NK-92 (cell line): ENCODE measurements around the gene EOMES.
"Not testable (repeated sequence)": the region's sequence is repeated elsewhere in the genome, so short reads cannot be mapped to it uniquely, and the experiment has no call there.

Experiments used
- DNase-seq: peaks from one replicate; lab custom pipeline; 2025; ENCODE audit not compliant: unreplicated experiment; lab: John Stamatoyannopoulos, UW

Gene EOMES

GRCh38 chr3:27721717-27722564, at the start of gene EOMES:
Gene EOMES, minus strand, starts transcription at chr3:27722323. Its CDS starts 29 bp downstream, at chr3:27722294.
- DNase-seq = no peak

DNA sequence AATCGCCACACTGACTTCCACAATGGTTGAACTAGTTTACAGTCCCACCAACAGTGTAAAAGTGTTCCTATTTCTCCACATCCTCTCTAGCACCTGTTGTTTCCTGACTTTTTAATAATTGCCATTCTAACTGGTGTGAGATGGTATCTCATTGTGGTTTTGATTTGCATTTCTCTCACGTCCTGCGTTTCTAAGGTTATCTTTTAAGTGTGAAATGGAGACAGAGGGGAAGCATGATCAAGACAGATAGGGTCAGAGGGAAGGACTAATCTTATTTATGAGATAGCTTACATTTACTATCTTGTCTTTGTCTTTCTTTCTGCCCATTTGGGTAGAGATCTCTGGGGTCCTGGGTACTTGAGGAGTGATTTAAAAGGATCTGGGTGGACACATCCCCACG, 48.3 kb upstream of the EOMES start:
- not testable (repeated sequence) for DNase-seq

- no peak for DNase-seq
Observed at GRCh38 chr3:27767000-27767399, 44.9 kb upstream of the EOMES start.

GRCh38 chr3:27758083-27758482, 36.0 kb upstream of the EOMES start:
- no peak for DNase-seq

GRCh38 chr3:27756877-27757276, 34.8 kb upstream of the EOMES start:
- DNase-seq = no peak

- DNase-seq = no peak
Observed at GRCh38 chr3:27752926-27753325, 30.8 kb upstream of the EOMES start.

GRCh38 chr3:27749643-27750042, 27.5 kb upstream of the EOMES start:
- no peak for DNase-seq

DNA sequence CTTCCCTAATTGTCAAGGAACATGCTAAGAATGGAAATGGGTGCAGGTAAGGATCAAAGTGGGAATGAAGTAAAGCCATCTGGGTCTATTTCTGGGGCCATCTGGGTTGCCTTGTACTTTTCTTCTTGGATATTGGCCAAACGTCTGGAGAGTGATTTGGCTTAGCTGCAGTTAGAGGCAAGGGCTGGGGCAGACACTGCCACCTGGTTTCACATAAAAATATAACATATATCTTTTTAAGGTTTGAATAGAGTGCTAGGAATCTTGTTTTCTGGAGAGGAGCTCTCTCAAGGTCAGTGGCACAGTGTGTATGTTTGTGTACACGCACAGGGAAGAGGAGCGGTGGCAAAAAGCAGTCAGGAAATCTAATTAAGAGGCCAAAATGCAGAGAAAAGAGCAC, 24.7 kb upstream of the EOMES start:
- no peak for DNase-seq

DNA sequence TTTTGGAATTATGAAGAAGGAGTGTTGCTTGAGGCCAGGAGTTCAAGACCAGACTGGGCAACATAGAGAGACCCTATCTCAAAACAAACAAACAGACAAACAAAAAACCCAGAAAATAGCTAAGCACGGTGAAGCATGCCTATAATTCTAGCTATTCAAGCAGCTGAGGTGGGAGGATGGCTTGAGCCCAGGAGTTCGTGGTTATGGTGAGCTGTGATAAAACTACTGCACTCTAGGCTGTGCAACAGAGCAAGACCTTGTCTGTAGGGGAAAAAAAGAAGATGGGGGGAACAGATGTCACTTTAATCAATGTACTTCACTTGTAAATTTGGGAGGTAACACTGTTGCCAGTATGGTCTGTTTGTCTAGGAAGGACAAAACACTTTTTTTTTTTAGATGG, 18.7 kb upstream of the EOMES start:
- no peak for DNase-seq

DNA sequence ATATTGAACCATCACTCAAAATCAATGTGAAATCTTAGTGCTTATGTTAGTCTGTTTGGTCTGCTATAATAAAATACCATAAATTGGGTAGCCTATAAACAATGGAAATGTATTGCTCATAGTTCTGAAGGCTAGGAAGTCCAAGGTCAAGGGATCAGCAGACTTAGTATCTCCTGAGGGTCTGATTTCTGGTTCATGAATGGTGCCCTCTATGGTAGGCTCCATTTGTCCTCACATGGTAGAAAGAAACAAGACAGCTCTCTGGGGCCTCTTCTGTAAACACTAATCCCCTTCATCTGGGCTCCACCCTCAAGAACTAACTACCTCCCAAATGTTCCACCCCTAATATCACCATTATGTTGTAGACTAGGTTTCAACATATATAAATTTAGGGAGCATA, 15.0 kb upstream of the EOMES start:
- DNase-seq = no peak

GRCh38 chr3:27730774-27731659, 8.9 kb upstream of the EOMES start:
- no peak for DNase-seq

- DNase-seq = no peak
Observed at GRCh38 chr3:27729748-27730611, 7.9 kb upstream of the EOMES start.

GRCh38 chr3:27729325-27729724, 7.2 kb upstream of the EOMES start:
- no peak for DNase-seq

- no peak for DNase-seq
Observed at GRCh38 chr3:27728195-27729087, 6.3 kb upstream of the EOMES start.

GRCh38 chr3:27726240-27726639, 4.1 kb upstream of the EOMES start:
- DNase-seq = no peak

GRCh38 chr3:27724459-27725197, 2.5 kb upstream of the EOMES start:
- DNase-seq = no peak

- DNase-seq = no peak
Observed at GRCh38 chr3:27723815-27724458, 1.8 kb upstream of the EOMES start.

DNA sequence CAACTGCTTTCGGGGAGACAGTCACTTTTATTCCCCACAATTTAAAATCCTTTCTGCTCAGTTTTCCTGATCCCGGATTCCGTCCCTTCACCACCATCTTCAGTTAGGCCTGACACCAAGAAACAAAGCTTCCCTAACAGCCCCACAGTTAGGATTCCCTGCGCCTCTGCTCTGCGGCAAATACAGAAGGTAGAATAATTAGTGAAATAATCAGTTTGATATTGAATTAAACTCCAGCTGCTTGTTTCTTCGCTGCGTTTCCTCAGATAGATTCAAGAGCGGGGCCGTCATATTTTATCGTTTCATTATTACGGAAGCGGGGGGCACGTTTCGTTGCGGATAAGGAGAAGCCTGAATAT, 1.3 kb upstream of the EOMES start:
- no peak for DNase-seq

- no peak for DNase-seq
Observed at GRCh38 chr3:27723001-27723445, 900 bp upstream of the EOMES start.
